GM20000 (cell line): Measurements from ENCODE around the gene DOK3.

Experiments
- DNase-seq: peaks from one replicate; pipeline ENCODE4 v3.0.0; 2012; ENCODE audit warnings: low spot score
- CTCF ChIP-seq: IDR thresholded peaks from 2 replicates; pipeline ENCODE4 v1.5.1; 2012; ENCODE audit warnings: mild to moderate bottlenecking, control low read depth; ENCODE audit errors: extremely low read depth, missing control alignments

The DOK3 gene

DNA sequence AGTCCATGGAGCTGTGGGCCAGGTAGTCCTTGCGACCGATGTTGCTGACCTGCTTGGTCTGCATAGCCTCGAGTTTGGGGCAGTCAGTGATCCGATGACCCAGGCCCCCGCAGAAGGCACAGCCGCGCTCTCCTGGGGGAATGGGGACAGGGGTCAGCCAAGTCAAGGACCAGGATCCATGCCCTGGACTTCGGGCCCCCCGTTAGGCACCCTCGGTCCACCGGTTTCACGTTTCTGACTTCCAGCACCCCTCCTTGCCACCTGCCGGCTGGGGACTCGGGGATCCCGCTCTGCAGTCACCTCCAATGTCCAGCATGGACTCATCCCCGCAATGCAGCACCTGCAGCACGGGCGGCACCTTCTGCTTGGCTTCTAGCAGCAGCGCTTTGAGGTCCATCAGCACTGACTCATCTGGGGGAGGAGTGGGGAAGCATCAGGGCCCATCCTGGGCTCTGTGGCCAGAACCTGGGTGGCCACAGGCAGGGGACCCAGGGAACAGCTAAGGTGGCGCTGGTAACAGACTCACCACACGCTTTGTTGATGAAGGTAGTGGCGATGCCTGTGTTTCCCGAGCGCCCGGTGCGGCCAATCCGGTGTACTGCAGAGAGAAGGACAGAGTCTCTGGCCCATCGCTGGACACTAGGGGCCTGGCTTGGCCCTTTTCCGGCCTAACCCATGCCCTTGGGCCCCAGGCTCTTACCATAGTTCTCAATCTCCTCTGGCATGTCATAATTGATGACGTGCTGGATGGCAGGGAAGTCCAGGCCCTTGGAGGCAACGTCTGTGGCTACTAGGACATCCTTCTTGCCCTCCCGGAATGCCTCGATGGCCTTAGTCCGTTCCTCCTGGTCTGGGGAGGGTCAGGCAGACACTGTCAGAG is 2.4 kb upstream of the DOK3 start:
- TF ChIP-seq CTCF: no peak
- DNase-seq: no peak

- no peak for DNase-seq
- no peak for TF ChIP-seq CTCF
Observed at GRCh38 chr5:177511181-177511580, 1.6 kb upstream of the DOK3 start.

DNA sequence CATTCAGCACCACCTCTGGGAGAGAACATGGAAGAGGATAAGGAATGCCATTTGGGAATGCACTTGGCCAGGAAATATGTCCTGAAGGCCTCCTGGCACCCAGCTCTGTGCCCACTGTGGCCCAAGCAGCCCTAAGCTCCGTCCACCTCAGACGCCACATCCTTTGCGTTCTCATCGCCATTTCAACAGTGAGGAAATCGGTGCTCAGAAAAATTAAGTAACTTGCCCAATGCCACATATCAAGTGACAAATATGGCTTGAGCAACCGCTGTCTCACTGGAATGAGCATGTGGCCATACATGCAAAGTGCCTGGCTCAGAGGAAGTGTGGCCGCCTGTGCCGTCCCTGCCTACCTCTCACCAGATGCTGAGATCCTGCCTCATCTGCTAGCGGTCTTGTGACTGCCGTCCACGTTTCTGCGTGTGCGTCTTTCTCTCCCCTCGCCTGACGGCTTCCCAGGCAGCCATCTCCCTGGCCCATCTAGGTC is 984 bp upstream of the DOK3 start:
- no peak for TF ChIP-seq CTCF
- DNase-seq: no peak

DNA sequence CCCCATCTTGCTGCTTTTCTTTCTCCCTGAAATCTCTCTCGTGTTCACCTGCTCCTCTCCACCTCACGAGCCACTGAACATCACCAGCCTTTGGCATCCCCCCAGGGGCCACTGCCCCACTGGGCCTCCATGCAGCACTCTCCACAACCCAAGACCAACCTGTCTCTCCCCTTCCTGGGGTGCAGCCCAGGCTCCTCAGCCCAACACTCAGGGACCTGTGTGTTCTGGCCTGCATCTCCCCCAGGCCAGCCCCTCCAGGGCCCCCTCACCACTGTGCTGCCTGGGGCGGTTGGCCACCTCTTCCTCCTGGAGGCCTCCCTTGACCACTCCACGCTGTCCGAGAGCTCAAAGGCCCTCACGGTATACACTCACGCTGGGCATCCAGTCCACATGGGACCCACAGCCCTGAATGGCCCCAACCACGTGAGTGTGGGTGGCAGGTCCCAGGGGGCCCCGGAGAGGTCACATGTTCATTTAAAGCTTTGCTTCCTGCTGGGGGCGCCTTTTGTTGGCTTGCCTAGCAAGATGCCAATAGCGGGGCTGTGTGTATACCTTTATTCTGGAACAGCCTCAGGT is 453 bp upstream of the DOK3 start:
- no peak for TF ChIP-seq CTCF
- peak; percentile 78 for DNase-seq

DNA sequence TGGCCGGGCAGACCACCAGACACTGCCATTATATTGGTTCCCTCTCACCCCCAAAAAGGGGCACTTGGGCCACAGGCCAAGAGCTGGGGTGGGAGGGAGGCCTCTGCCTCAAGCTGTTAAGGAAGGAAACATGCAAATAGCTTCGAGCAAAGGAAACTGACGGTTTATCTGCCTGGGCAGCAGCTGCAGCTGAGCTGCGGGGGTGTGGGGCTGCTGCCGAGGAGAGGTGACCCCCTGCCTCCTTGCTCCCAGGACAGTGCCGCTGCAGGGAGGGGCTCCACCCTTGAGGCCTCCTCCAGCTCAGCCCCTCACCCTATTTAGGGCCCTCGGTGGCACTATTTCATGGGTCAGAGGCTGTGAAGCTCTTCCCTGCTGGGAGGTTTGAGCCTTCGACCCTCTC is 789 bp downstream of the DOK3 start:
- TF ChIP-seq CTCF: no peak
- DNase-seq: peak; percentile 67

DNA sequence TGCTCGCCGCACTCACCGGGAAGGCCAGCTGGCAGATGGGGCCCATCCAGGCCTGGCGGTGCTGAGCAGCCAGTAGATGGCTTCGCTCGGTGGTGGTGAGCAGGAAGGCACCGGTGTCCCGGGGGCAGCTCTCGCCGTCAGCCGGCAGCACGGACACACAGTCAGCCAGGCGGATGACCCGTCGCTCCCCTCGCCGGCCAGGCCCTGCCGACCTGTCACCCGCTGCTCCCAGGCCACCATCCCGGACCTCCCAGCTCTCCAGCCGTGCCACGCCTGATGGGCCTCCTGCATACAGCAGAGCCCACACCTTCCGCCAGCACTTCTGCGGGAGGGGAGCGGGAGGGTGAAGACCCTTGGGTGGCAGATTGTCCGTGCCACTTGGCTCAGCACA is 1.4 kb downstream of the DOK3 start:
- no peak for TF ChIP-seq CTCF
- no peak for DNase-seq

GRCh38 chr5:177507596-177508220 is 1.9 kb downstream of the DOK3 start:
- TF ChIP-seq CTCF: peak; percentile 0
- DNase-seq: no peak
